Stimulated activated CD4-positive, alpha-beta T cell treated with anti-CD3 and anti-CD28 coated beads, Interleukin-12 subunit alpha, Interleukin-12 subunit beta, amount 100 ng/mL, for 48 hours (primary cell): ENCODE data around the gene FRMD3.

Experiments used
- DNase-seq, 3 donors: peaks; one replicate each; pipeline ENCODE4 v3.0.0-alpha.2; 2020; ENCODE audit warnings: low read depth in 2 of 3, low spot score in 1 of 3

Gene FRMD3

GRCh38 chr9:83475741-83476140 lies 62.5 kb downstream of the FRMD3 start:
- DNase-seq, result no peak

DNA sequence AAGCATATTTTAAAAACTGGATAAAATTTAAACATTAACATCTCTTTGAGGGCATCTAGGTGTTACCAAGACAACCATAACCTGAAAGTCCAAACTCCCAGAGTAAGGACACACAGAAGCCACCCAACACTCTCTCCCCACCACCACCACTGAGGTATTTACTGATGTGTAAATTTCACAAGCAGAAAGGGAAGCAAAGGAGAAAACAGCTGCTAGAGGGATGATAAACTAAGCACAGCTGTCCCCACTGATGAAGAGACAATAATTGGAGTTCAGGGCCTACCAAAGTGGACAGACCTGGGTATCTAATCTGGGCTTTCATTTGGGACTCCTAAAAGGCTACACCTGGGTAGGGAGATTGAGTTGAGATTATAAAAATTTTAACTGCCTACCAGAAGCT lies 63.6 kb downstream of the FRMD3 start:
- no peak for DNase-seq

DNA sequence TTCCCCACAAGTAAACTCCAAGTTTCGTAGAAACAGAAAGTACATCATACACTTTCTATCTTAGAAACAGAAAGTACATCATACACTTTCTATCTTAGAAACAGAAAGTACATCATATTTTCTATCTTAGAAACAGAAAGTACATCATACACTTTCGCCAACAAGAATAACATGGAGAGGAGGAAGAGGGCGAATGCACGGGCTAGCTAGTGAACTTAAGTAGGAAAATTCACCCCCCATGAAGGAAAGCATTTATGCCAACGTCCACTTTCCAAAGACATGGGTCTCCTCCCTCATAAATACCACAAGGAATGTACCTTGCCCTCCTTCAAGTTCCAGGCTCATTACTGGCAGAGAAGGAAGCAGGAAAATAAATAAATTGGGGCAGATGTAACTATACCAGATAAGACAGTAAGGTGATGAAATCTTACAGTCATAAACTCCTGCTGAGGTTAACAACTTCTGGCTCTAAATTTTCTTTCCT lies 64.7 kb downstream of the FRMD3 start:
- DNase-seq, result no peak

GRCh38 chr9:83472764-83473163 lies 65.4 kb downstream of the FRMD3 start:
- no peak for DNase-seq

DNA sequence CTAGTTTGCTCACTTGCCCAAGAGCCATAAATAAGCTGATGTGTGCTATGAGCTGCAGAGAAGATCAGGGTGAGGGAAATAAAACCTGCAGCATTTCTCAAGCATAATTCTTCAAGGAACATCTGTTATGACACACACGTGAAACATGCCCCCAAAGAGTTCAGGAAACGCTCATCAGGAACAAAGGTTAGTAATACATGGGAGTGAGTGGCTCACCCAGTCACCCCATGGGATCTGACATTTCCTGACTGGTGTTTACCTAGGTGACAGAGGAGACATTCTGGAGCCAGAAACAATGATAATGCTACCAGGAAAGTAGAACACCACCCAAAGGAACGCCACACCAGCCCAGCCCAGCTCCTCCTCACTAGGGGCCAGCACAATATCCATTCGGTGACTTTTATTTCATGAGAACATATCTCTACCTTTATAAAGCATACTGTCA lies 66.0 kb downstream of the FRMD3 start:
- no peak for DNase-seq

GRCh38 chr9:83471241-83471640 lies 67.0 kb downstream of the FRMD3 start:
- no peak for DNase-seq

DNA sequence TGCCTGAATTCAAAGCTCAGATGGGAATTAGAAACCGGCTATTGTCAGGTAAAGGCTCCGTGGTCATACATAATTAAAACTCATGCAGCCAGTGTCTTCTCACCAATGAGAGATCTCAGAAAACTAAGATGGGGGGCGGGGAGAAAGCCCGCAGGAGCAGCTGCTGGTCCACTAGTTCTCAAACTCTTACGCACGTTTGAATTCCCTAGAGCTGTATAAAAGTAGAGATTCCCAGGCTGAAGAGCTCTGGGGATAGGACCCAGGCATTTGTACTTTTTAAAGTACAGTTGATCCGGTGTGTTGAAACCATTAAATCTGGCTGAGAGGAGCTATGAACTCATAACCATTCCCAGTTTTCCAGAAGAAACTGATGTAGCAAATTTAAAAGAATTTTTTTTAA lies 68.5 kb downstream of the FRMD3 start:
- no peak for DNase-seq

GRCh38 chr9:83468821-83469220 lies 69.4 kb downstream of the FRMD3 start:
- no peak for DNase-seq

DNA sequence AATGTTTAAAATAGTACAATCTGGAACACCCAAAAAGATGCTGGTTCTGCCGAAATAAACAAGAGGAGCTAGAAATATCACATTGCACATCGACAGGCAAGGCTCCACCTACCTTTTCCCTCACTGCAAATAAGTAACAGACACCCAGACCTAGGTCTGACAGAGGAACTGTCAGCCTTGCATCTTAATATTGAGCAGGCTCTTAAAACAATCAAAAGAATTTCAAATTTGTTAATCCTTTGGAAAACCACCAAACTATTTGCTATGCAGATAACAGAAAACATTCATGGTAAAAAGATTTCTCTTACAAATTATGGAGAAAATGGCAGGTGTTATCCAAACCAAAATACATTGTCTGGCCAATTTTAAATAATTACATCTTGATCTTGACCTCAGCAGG lies 71.3 kb downstream of the FRMD3 start:
- DNase-seq, result no peak

DNA sequence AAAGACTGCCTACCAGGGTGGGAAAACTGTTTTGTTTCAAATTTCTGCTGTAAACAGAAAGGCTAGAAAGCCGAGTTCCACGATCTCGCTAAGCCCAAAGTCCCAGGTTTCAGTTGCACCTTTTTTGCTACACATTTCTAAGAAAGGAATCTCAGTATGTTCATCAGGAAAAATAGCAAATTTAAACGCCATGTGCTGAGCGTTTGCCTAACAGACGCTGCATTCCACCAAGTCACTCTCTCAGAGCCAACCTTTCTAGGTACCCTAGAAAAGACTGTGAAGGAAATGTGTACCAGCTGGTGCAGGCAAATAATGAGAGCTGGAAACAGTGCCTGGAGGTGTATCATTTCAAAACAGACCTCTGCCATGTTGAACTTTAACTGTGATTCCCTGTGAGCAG lies 71.8 kb downstream of the FRMD3 start:
- no peak for DNase-seq

- no peak for DNase-seq
These were observed 78.4 kb downstream of the FRMD3 start for GRCh38 chr9:83459830-83460229.

GRCh38 chr9:83458530-83458929 lies 79.7 kb downstream of the FRMD3 start:
- no peak for DNase-seq

DNA sequence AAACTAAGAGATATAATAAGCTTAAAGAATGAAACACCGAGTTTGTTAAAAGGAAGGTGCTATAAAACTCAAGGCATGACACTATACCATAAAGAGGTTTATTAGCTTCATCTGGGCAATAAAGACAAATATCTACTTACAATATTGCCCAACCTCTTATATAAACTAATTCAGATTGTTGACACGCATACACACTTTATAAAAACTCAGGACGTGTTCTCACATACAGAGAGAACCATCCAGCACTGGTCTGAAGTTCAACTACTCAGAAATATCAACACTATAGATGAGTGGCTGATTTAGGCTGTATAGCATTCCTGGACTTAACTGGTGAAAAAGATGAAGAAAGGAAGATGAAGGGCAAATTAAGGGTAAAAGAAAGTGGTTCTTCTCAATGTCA lies 81.2 kb downstream of the FRMD3 start:
- DNase-seq, result no peak

DNA sequence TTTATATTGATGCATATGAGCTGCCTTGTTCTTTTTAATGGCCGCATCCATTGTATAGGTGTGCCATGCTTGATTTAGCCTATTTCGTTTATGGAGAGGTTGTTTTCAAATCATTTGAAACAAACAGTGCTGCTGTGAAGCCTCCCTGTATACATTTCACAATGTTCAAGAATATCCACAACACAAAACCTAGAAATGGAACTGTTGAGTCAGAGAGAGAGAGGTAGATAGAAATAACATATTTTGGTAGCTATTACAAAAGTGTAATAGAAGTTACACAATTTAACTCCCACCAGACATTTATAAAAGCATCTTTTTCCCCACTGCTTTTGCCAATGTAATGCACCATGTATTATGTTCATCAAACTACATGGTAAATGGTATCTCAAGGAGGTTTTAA lies 82.0 kb downstream of the FRMD3 start:
- no peak for DNase-seq

GRCh38 chr9:83454076-83454475 lies 84.1 kb downstream of the FRMD3 start:
- DNase-seq, result no peak

DNA sequence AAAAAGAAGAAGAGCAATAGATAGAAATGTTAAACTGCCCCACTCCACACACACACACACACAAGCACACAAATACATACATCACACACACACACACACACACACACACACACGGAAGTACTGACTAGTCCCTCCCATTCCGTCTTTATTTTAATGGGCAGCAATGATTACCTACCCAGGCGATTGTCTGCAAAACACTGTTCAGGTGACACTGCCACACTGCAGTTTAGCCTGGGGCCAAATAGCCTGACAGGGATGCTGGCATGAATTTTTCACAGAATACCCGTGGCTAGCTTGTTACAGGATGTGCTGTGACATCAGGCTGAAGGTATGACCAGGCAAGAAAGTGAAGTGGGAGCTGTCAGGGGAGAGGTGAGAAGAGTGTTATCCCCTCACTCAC lies 86.9 kb downstream of the FRMD3 start:
- no peak for DNase-seq

DNA sequence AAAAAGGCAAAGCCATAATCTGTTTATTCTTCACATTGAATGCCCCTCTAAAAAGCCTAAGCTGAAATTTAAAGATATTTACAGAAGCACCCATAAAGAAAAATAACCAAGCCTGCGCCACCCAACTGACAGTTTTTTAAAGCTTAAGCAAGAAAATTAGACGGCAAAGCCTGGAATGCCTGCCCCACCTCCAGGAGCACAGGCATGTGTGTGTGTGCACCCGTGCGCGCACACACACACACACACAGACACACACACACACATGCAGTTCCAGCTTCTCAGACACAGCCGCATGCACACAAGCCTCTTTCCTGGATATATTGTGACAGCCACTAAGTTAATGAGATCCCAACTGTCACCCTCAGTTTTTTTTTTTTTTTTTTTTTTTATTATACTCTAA lies 88.2 kb downstream of the FRMD3 start:
- no peak for DNase-seq

DNA sequence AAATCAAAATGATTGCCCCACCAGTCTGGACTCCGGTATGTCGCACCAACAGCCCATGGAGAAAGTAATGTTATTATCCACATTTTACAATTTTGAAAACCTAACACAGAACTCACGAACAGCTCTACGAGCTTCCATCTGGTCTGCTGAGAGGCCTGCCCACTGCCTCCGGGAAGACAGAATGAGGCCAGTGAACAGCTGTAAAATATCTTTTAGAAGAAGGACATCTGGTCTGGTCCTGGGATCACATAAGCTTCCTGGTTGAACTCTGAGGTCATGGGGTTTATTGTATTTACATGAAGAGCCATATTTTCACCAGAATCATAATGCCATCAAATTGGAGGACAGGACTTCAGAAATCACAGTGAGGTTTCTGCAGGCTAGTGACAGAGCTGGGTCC lies 89.0 kb downstream of the FRMD3 start:
- DNase-seq, result no peak

DNA sequence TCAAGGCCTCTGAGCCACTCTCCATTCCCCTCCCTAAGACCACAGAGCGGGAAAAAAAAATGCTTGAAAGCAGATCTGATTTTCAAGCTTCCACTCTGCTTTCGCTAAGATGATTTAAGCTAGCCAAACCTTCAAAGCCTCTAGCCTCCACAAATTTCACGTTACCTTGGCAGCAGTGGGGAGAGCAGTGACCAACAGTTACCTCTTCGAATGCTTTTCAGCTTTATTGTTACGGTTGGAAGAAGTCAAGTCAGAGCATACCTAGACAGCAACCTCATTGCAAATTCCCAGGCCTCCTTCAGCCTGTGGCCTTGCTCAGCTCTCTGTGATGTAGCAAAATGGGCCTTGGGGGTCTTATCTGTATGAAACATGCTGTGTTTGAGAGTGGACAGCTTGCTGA lies 89.6 kb downstream of the FRMD3 start:
- DNase-seq, result no peak

DNA sequence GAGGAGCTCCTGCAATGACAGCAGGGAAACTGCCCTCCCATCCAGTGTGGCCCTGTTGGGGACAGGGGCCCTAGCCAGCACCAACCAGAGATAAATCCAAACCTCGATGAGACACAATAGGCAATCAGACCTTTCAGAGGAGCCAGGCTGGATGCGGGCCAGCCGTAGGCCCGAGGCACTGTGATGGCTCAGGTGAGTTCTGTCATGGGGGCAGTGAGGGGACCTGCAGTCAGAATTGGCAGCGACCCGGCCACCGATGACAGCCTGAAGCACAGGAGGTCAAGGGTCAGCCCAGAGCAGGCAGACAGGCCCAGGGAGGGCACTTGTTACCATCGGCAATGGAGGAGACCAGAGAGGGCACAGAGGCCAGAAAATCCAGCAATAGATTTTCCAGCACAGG lies 90.8 kb downstream of the FRMD3 start:
- DNase-seq, result no peak

DNA sequence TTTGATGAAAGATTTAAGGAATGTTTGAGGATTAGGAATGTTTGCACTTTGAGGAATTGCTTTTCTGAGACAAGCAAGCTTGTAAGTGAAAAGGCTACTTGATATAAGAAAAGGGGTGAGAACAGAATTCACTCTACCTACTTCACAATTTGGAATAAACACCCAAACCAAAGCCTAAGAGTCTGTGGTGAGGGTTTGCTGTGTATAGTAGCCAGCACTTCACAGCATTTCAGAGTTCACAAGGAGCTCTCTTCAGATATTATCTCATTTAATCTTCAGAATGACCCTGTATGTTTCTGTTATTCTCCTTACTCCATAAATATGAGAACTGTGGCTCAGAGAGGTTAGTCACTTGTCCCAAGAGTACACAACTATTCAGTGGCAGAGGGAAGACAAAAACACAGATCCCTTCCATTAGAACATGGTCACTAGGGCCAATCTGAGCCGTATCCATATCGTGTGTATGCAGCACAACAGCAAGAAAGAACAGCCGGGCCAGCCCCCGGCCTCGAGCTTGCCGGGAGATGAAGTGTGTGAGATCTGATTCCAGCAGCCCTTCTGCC lies 92.4 kb downstream of the FRMD3 start:
- DNase-seq, result no peak

DNA sequence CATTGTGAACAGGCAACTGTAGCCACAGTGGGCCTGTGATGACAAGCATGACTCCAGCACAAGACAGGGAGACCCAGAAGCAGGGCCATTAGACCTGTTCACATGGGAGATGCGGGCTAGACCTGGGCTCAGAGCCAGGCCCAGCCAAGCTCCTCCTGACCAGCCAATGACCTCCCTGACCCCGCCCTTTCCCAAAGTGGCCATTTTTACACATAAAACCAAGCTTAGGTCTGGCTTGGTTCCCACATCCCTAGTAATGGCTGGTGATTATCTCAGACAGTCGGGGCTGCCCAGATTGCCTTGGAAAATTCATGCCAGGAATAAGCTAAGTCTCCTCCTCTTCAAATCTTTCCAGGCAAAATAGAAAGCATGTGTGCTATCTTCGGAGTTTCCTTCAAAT lies 94.1 kb downstream of the FRMD3 start:
- no peak for DNase-seq

DNA sequence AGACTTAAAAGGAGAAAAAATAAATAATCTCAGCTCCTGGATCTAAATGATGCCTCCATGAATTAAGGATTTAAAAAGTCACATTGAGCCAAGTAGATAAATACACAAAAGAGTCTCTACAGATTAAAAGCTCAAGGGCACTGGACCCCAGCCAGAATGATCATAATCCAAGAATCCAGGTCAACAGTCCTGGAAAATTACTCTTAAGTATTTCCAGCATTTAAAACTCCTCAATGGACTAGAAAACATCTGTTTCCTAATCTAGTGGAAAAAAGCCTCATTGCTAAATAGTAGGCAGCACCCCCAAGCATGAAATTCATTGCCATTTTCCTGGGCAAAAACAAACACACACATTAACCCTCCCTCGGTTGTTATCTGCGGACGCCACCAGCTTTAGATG lies 96.8 kb downstream of the FRMD3 start:
- no peak for DNase-seq

DNA sequence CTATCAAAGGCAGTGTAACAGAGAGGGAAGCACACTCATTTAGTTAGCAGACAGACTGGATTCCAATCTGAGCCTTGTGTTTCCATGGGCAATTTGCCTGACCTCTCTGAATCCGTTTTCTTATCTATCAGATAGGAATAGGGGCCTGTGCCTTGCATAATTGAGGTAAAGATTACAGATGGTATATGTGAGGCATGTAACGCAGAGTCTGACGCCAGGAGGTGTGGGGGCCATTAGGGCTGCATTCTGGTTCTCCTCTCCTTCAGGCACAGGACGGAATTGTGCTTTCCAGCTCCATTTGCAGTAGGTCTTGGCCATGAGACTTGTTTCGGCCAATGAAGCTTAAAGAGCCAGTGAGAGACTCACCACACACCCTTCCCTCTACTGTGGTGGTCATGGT lies 97.6 kb downstream of the FRMD3 start:
- DNase-seq, result no peak
